SIG-M5 (cell line): ENCODE measurements around the gene KCNK18.
"Not testable (repeated sequence)": the region's sequence is repeated elsewhere in the genome, so short reads cannot be mapped to it uniquely, and the experiment has no call there.

ENCODE experiments used
- DNase-seq: peaks from one replicate; lab custom pipeline; 2025; lab: John Stamatoyannopoulos, UW

The KCNK18 gene

GRCh38 chr10:117170244-117170643, 27.0 kb upstream of the KCNK18 start:
- no peak for DNase-seq

- no peak for DNase-seq
These were observed 22.7 kb upstream of the KCNK18 start for GRCh38 chr10:117174439-117175214.

DNA sequence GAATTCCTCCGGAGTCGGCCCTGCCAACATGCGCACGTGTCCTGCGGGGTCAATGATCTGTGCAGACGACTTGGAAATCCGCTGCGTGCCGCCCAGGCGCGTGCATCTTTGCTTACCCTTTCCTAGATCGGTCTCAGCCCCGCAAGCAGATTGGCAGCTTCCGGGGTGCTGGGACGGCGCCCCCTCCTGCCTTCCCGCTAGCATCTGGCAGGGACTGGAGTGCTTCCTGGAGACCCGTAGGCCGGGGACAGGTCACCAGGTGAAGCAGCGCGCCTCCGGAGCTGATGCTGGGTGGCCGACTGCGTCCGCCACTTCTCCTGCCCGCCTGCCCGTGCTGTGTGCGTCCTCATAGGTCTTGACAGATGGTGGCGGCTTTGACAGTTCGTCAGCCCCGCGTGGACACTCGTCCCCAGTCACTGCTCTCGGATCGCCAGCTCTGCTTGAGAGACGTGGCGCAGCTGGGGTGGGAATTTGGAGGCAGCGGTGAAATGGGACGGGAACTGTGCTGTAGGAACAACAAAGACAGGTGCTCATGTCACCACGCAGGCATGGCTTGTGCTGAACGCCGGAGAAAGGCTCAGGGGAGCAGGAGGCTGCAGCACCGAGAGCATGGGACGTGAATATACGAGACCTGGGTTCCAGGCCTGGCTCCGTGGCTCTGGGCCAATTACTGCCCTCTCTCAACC, 21.9 kb upstream of the KCNK18 start:
- DNase-seq = no peak

GRCh38 chr10:117175901-117176534, 21.3 kb upstream of the KCNK18 start:
- DNase-seq = no peak

DNA sequence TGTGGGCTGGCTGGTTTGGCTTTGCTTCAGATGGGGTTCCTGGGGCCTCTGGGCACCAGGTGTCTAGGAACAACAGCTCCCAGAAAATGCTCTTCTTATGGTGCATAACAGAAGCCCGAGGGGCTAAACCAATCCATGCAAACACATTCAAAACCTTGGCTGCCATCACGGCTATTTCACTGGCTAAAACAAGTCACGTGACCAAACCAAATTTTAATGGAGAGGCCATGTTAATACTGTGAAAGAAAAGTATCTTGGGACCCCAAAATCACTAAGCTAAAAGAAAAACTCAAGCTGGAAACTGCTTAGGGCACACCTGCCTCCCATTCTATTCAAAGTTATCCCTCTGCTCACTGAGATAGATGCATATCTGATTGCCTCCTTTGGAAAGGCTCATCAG, 19.1 kb upstream of the KCNK18 start:
- DNase-seq = no peak

DNA sequence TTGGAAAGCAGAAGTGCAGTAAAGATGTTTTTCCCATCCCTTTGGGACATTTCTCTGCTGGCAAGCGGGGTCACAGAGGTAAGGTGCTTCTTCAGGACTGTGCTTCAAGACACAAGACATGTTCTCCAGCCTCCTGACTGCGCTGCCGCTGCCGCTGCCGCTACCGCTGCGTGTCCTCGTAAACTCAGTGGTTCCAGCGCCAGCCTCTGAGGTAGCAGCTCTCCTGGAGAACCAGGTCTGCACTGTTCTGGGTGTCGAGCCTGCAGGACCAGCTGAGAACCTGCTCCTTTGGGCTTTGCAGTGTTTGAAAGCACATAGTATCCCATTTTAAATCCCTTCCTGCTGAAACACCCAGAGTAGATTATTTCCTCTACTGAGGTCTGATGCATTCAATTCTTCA, 13.0 kb upstream of the KCNK18 start:
- no peak for DNase-seq

GRCh38 chr10:117184821-117185220, 12.5 kb upstream of the KCNK18 start:
- DNase-seq = no peak

GRCh38 chr10:117185817-117186216, 11.5 kb upstream of the KCNK18 start:
- not testable (repeated sequence) for DNase-seq

- no peak for DNase-seq
These were observed 10.3 kb upstream of the KCNK18 start for GRCh38 chr10:117186832-117187615.

DNA sequence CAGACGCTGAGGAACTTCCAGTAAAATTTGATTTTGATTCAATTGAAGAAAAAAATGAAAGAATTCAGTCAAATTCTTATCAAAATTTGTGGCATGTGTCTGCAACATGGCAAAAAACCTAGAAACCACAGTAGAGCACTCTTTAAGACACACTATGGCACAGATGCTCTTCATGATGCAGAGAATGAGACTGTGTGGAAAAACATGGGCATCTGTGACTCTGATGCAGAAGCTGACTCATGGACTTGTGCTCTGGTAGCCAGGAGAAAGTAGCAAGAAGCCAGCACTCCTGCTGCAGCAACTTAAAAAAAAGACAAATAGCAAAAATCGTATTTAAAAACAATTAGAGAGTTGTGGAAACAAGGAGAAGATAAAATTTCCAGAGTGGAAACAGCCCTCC, 8.9 kb upstream of the KCNK18 start:
- no peak for DNase-seq

- DNase-seq = no peak
These were observed 7.7 kb upstream of the KCNK18 start for GRCh38 chr10:117189557-117189956.

DNA sequence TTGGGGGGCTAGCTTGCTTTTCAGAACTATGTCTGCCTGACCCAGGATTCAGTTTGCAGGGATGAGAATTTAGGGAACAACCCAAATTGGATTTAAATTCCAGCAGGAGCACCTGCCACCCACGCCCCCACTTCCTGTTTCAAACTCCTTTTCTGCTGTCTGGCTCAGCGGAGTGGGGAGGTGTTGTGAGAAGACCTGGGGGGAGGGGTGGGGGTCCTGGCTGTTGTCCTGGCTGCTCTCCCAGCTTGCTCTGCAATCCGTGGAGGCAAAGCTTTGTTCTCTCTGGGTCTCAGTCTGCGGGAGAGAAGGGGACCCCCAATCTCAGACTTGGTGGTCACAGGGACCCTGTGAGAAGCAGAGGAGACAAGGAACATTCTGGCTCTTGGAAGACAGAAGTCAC, 799 bp downstream of the KCNK18 start:
- DNase-seq = no peak

- DNase-seq = no peak
These were observed 4.5 kb downstream of the KCNK18 start for GRCh38 chr10:117201826-117202225.

DNA sequence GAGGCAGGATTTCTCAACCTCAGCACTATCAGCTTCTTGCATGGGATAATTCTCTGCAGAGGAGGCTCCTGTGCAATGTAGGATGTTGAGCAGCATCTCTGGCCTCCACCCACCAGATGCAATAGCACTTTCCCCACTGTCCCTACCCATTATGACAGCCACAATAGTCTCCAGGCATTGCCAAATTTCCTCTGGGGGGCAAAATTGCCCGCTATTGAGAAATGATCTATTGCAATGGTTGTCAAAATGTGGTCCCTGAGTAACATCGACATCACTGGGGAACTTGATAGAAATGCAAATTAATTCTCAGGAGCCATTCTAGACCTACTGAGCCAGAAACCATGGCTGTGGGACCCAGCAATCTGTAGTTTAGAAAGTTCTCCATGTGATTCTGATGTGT, 7.0 kb downstream of the KCNK18 start:
- DNase-seq = no peak

GRCh38 chr10:117212176-117212575, 14.9 kb downstream of the KCNK18 start:
- no peak for DNase-seq

DNA sequence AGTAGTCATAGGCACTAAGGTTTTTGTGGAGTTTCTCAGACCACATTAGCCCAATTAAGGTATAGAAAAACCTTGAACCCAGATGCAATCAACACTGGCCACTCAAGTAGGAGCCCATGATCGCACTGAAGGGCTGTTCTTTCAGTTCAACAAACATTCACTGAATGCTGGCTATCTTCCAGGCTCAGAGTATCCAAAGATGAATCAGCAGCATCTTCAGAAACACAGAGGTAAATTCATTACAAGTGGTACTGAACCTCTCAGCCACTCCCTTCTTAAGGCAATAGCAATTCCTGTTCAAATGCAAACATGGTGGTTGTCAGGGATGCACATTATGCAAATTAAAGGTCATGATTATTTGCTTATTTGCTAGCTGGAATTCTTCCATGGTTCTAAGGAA, 17.1 kb downstream of the KCNK18 start:
- DNase-seq = no peak

DNA sequence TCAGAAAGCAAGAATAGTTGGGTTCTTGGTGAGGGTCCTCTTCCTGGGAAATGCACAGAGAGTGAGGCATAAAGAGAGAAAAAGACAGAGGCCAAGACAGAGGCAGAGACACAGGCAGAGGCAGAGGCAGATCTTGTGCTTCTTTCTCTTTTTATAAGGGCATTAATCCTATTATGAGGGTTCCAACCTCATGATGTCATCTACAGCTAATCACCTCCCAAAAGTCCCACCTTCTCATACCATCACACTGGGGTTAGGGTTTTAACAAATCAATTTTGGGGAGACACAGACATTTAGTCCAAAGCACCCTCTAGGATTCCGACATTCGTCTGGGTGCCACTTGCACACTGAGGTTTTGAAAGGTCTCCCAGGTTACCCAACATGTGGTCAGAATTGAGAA, 17.8 kb downstream of the KCNK18 start:
- DNase-seq = no peak

DNA sequence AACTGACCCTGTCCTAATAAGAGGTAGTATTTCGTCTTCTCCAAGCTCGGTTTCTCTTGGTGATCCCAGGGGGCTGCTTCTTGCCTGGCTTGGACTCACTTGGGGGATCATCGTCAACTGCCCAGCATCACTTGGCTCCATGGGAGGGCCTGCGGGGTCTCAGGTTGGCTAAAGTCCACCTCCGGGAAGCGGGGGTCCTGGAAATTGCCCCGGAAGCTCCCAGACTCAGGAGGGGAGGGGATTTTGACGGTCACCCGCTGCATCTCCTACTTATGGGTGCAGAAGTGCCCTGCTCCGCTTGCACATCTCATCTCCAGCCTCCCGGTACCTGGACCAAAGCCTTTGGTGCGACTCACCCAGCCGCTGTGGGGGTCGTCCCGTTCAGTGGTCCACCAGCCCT, 18.7 kb downstream of the KCNK18 start:
- no peak for DNase-seq

DNA sequence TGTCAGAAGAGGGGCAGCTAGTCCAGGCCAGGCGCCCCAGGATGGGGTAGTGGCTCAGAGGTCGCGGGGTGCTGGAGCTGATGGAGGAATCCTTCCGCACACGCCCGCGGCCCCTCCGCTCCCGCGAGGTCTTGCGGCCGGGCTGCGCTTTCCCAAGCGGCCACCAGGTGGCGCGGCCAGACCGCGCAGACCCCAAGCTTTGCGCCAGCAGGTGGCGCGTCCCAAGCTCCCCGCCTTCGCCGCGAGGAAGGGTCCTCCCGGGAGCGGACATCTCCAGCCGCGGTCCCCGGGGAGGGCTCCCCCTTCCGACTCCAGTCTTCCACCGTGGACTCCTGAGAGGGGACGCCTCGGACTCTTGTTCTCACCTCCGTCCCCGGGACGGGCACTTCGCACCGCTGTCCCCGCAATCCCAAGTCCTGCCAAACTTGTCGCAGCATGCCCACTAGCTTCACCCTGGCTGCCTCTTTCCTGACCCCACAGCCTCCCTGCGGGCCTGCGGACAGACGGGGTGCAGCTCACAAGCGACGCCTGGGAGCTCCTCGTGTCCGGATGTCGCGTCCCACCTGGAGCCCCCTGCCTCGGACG, 19.4 kb downstream of the KCNK18 start:
- DNase-seq = no peak

DNA sequence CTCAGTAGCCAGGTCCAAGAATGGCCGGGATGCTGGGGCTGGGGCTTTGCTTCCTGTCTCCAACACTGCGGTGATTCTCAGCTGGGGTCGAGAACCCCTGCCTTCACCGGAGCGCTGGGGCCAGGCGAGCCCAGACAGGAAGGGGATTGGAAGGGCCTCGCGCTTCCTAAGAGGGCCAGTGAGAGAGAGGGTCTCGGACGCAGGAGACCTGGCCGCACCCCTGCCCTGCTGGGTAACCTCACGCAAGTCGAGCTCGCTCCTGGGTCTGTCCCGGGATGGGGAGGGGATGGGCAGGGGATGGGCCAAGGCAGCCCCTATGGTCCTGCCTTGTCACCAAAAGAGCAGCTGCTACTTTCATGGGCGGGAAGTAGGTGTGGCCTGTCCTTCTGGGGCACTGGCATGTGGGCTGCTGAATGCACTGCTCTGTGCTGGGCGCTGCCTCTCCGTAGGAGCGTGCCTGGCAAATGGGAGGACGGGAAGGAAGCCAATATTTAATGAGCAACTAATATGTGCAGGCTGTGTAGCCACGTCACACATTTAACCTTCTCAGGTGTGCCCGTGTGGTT, 20.0 kb downstream of the KCNK18 start:
- DNase-seq = no peak

DNA sequence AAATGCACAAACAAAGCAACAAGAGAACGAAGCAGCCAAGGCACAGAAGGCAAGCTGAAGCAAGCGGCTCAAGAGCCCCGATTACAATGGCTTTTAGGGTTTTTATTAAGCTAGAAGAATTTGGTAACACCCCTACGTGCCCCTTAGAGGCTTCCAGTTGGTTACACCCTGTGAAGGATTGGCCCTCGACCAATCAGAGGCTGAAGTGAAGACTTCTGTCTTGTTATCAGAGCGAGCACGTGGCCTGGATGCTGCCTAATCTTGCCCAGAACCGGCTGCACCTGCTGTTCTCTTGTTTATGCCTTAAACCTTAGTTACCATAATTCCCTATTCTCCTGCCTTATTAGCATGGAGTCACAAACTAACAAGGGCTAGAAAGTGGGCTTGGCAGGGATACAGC, 21.4 kb downstream of the KCNK18 start:
- DNase-seq = no peak
